Thoracic aorta (tissue), 2 donors: ENCODE measurements around the gene MCM3. TPM values are rescaled to one million over a fixed set of nuclear protein-coding genes. Genes with fewer than 3 reads are reported as not detected.

Experiments
- ATAC-seq: fragments of 150-250 bp; one replicate; pipeline ENCODE4 v1.8.0; 2017; ENCODE audit warnings: low read depth; ENCODE audit not compliant: insufficient number of reproducible peaks, low FRiP score
- DNase-seq: peaks from one replicate; pipeline ENCODE4 v3.0.0-alpha.2; 2020; ENCODE audit warnings: low spot score
- H3K27ac ChIP-seq, 2 donors: fragments of 200-600 bp; sonication (generic); 1 replicate in 1 of 2; 2 replicates in 1 of 2; pipeline ENCODE4 v1.5.1; 2016; ENCODE audit warnings: mild to moderate bottlenecking in 2 of 2, moderate library complexity in 2 of 2
- H3K27me3 ChIP-seq: fragments of 200-600 bp; sonication (generic); replicated peaks from 2 replicates; pipeline ENCODE4 v1.6.0; 2016; ENCODE audit warnings: mild to moderate bottlenecking; ENCODE audit not compliant: insufficient read depth
- H3K36me3 ChIP-seq: fragments of 200-600 bp; sonication (generic); one replicate; pipeline ENCODE4 v1.5.1; 2016
- H3K4me1 ChIP-seq, 2 donors: fragments of 200-600 bp; sonication (generic); 1 replicate in 1 of 2; 2 replicates in 1 of 2; pipeline versions ENCODE4 v1.5.1 to v1.6.0; 2016; ENCODE audit warnings: low read depth in 2 of 2, mild to moderate bottlenecking in 1 of 2; ENCODE audit not compliant: control insufficient read depth in 1 of 2
- H3K4me3 ChIP-seq: fragments of 200-600 bp; sonication (generic); 2 replicates; pipeline ENCODE4 v1.5.1; 2016; ENCODE audit warnings: mild to moderate bottlenecking
- H3K9me3 ChIP-seq: fragments of 200-600 bp; sonication (generic); 2 replicates; pipeline ENCODE4 v1.5.1; 2016
- total RNA-seq, 2 donors: library from RNA; depleted of rRNA; stranded (reverse); fragments of >200 nt; gene quantifications; one replicate each; pipeline versions ENCODE4 v1.1.0 to v1.2.3, GENCODE V29; 2016
- TF ChIP-seq, protein P1 (sequence below): fragments of 200-600 bp; sonication (generic); IDR thresholded peaks from one replicate; pipeline ENCODE4 v1.5.1; 2019; ENCODE audit warnings: antibody characterized with exemption

Gene MCM3
- total RNA-seq, 2 donors from 2014 or later: 24.0 to 30.8 TPM

DNA sequence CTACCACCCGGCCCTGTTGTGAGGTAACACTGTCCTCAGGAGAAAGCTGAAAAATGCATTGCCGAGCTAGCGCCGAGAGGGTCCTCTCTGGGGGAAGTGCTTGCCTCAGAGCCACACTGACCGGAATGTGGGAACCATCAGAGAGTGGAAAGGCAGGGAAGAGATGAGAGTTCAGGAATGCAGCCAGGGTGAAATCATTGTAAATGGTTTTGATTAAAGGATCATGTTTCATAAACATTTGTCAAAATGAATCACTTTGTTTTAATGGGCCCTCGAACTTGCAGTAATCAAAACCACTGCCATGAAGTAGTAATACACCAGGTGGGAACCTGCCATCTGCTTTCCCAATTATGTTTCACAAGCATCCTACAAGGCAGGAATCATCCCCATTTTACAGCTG lies 23.3 kb downstream of the MCM3 start:
- no peaks in the 10 kb centered on the region for H3K9me3 ChIP-seq
- no peak overlapping the region for H3K4me3 ChIP-seq
- TF ChIP-seq, protein P1, sequence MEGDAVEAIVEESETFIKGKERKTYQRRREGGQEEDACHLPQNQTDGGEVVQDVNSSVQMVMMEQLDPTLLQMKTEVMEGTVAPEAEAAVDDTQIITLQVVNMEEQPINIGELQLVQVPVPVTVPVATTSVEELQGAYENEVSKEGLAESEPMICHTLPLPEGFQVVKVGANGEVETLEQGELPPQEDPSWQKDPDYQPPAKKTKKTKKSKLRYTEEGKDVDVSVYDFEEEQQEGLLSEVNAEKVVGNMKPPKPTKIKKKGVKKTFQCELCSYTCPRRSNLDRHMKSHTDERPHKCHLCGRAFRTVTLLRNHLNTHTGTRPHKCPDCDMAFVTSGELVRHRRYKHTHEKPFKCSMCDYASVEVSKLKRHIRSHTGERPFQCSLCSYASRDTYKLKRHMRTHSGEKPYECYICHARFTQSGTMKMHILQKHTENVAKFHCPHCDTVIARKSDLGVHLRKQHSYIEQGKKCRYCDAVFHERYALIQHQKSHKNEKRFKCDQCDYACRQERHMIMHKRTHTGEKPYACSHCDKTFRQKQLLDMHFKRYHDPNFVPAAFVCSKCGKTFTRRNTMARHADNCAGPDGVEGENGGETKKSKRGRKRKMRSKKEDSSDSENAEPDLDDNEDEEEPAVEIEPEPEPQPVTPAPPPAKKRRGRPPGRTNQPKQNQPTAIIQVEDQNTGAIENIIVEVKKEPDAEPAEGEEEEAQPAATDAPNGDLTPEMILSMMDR: no peak
- DNase-seq: no peak
- no peak for ATAC-seq
- no peak overlapping the region for H3K27ac ChIP-seq
- peaks cover 5% of the 10 kb centered on the region for H3K36me3 ChIP-seq
- H3K27me3 ChIP-seq: no peaks in the 10 kb centered on the region
- no peaks in the 10 kb centered on the region for H3K4me1 ChIP-seq

DNA sequence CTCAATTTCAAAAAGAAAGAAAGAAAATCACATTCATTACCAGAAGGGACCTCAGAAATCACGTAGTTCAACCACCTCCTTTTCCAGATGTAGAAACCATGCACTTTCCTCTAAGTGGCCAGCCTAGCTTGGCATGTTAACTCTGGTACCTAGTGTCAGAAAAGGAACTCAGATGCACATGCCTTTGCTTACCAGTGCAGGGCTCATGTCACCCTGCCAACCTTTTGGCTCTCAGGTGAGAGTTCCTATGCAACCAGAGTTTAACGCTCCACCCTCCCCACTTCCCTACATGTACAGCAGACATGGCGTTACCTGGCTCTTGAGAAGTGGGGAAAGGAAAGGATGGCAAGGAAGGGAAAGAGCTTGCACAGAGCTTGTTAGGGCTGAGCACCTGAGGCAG lies 23.9 kb downstream of the MCM3 start:
- ATAC-seq (no peak), DNase-seq (no peak)
- H3K4me1 ChIP-seq: no peaks in the 10 kb centered on the region
- no peaks in the 10 kb centered on the region for H3K27me3 ChIP-seq
- H3K4me3 ChIP-seq: no peak overlapping the region
- no peak overlapping the region for H3K27ac ChIP-seq
- no peaks in the 10 kb centered on the region for H3K36me3 ChIP-seq
- no peaks in the 10 kb centered on the region for H3K9me3 ChIP-seq
- TF ChIP-seq, protein P1: no peak

DNA sequence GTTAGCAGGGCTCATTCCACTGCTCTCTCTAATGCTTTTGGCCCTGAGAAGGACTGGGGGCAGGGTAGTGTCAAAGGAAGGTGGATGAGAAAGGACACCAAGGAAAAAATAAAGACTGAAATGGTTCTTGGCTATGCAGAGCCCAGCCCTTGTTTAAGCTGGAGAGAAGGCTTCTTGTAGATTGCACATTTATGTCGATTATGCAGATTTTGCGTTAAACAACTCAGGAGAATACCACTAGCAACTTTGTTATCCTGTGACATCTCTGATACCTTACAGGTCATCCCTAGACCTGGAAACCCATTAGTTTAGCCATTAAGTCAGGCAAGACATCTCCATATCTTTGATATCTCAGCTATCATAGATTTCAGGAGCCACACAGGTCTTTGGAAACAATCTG lies 29.1 kb downstream of the MCM3 start:
- DNase-seq: no peak

DNA sequence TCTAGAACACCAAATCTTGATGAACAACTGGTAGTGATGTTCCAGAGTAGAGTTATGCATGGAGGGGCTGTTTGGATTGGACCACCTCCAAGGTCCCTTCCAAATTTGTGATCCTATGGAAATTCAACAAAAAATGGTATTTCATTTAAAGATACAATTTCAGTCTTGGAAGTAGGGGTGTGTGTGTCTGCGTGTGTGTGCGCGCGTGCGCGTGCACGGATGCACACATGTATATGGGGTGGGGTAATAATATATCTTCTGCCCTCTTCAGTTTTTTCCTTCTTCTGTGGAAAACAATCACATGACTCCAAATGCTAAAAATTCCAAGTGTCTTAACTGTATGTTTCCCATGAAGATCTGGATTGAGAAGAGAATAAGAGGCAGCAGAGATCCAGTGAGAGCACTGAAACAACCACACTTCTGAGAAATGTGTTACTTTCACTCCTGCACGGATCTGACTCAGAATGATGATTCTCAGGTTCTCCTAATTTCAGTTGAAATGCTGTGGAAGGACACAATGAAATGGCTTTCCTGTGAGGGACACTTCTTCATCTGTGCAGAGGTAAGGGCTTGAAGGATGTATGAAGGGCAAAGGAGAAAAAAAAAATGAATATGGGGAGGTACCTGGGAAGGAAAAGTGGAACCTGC lies 29.7 kb downstream of the MCM3 start:
- DNase-seq (no peak), ATAC-seq (no peak)
- no peaks in the 10 kb centered on the region for H3K27me3 ChIP-seq
- no peak overlapping the region for H3K4me3 ChIP-seq
- no peak overlapping the region for H3K27ac ChIP-seq
- no peaks in the 10 kb centered on the region for H3K36me3 ChIP-seq
- TF ChIP-seq, protein P1: no peak
- no peaks in the 10 kb centered on the region for H3K4me1 ChIP-seq
- H3K9me3 ChIP-seq: no peaks in the 10 kb centered on the region

More for the DNA sequence above, 29.1 kb downstream of the MCM3 start:
- Histone ChIP-seq H3K27ac (no peak overlapping the region), H3K36me3 (no peaks in the 10 kb centered on the region), H3K9me3 (no peaks in the 10 kb centered on the region), H3K4me3 (no peak overlapping the region), H3K27me3 (no peaks in the 10 kb centered on the region), H3K4me1 (no peaks in the 10 kb centered on the region)
- no peak for ATAC-seq
- TF ChIP-seq, protein P1: no peak

DNA sequence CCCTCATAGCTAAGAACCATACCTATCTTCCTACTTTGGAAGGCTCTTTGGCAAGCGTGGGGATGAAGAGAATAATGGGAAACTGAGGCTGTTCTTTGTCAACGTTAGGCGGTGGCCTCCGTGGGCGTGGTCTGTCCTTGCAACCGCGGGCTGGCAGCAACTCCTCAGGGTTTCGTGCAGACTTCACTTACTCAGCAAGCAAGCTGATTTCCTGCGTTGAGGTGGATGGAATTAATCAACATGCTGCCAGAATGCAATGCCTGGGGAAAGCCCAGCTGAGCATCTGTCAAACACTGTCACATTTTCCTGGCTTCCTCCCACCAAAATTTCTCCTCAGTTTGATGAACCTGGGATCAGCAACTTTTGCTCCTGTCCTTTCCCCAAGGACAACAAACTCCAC lies 31.0 kb downstream of the MCM3 start:
- H3K4me3 ChIP-seq: no peak overlapping the region
- ATAC-seq (no peak), DNase-seq (no peak)
- no peaks in the 10 kb centered on the region for H3K27me3 ChIP-seq
- H3K27ac ChIP-seq: no peak overlapping the region
- no peaks in the 10 kb centered on the region for H3K4me1 ChIP-seq
- TF ChIP-seq, protein P1: no peak
- H3K9me3 ChIP-seq: no peaks in the 10 kb centered on the region
- H3K36me3 ChIP-seq: no peaks in the 10 kb centered on the region
